ENCODE measurements around the gene ATR. TPM values are rescaled to one million over a fixed set of nuclear protein-coding genes. Genes with fewer than 3 reads are reported as not detected.
A peak's percentile ranks its signal among the peaks of the same experiment; 100 is the strongest.

Gene ATR
- total and polyA plus RNA-seq, 9 of the 15 experiments (the other 6 are each of a cell fraction or from before 2014, with no cell fraction given): 18.0 to 37.8 (median 23.2) TPM

GRCh38 chr3:142595951-142596725 lies 17.6 kb upstream of the ATR start, which contains the start of gene PLS1 (continued):
- peak; percentile 86 for TF ChIP-seq RBBP5 (IDR thresholded peaks at IDR 0.05; ENCODE audit: borderline replicate concordance, insufficient read depth, low read length, poor library complexity, severe bottlenecking)
- no peak for TF ChIP-seq EZH2 (IDR thresholded peaks at IDR 0.05; ENCODE audit: borderline replicate concordance, low read depth, low read length)
- no peak for TF ChIP-seq STAT5A (IDR thresholded peaks at IDR 0.05; ENCODE audit: borderline replicate concordance, low read length)
- peak; percentile 52; the same call in 1 of the 2 replicates for TF ChIP-seq SPI1 (IDR thresholded peaks at IDR 0.05; ENCODE audit: borderline replicate concordance, low read depth, low read length)
- no peak for TF ChIP-seq ZNF436 (CRISPR knock-in tag; IDR thresholded peaks at IDR 0.05)
- TF ChIP-seq SP1 (CRISPR knock-in tag; IDR thresholded peaks at IDR 0.05): peak; percentile 75
- no peak for TF ChIP-seq HNRNPH1 (optimal IDR thresholded peaks at IDR 0.05; ENCODE audit: low read depth, low read length)
- TF ChIP-seq MTA3 (IDR thresholded peaks at IDR 0.05; ENCODE audit: borderline replicate concordance): peak; percentile 86
- TF ChIP-seq SMARCE1 (IDR thresholded peaks at IDR 0.05): 0 out of 2 replicates have a peak, but pooled peaks have one; percentile 13
- TF ChIP-seq TCF7L2 (IDR thresholded peaks at IDR 0.05; ENCODE audit: low read depth, low read length): peak; percentile 49; the same call in 1 of the 2 replicates
- TF ChIP-seq CEBPG (CRISPR knock-in tag; IDR thresholded peaks at IDR 0.05): 0 out of 2 replicates have a peak, but pooled peaks have one; percentile 20
- TF ChIP-seq CEBPG (tag; conservative IDR thresholded peaks at IDR 0.05 in 1 of 2, IDR thresholded peaks at IDR 0.05 in 1 of 2): no peak
- peak; percentile 55; the same call in 1 of the 2 replicates for TF ChIP-seq KAT7 (CRISPR knock-in tag; IDR thresholded peaks at IDR 0.05; ENCODE audit: borderline replicate concordance)
- TF ChIP-seq E2F3 (CRISPR knock-in tag; IDR thresholded peaks at IDR 0.05): peak; percentile 83
- TF ChIP-seq ATF7 (IDR thresholded peaks at IDR 0.05): peak; percentile 93
- peak; percentile 51 for TF ChIP-seq BCOR (IDR thresholded peaks at IDR 0.05)
- TF ChIP-seq LCOR (CRISPR knock-in tag; IDR thresholded peaks at IDR 0.05): peak; percentile 97
- TF ChIP-seq TEAD4 (IDR thresholded peaks at IDR 0.05; ENCODE audit: low read length): peak; percentile 20; the same call in 1 of the 2 replicates
- TF ChIP-seq TEAD4 (CRISPR knock-in tag; IDR thresholded peaks at IDR 0.05; ENCODE audit: borderline replicate concordance): no peak; the same call in 1 of the 2 replicates
- TF ChIP-seq, protein P1, sequence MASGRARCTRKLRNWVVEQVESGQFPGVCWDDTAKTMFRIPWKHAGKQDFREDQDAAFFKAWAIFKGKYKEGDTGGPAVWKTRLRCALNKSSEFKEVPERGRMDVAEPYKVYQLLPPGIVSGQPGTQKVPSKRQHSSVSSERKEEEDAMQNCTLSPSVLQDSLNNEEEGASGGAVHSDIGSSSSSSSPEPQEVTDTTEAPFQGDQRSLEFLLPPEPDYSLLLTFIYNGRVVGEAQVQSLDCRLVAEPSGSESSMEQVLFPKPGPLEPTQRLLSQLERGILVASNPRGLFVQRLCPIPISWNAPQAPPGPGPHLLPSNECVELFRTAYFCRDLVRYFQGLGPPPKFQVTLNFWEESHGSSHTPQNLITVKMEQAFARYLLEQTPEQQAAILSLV (tag; IDR thresholded peaks at IDR 0.05): no peak
- TF ChIP-seq, protein P2, sequence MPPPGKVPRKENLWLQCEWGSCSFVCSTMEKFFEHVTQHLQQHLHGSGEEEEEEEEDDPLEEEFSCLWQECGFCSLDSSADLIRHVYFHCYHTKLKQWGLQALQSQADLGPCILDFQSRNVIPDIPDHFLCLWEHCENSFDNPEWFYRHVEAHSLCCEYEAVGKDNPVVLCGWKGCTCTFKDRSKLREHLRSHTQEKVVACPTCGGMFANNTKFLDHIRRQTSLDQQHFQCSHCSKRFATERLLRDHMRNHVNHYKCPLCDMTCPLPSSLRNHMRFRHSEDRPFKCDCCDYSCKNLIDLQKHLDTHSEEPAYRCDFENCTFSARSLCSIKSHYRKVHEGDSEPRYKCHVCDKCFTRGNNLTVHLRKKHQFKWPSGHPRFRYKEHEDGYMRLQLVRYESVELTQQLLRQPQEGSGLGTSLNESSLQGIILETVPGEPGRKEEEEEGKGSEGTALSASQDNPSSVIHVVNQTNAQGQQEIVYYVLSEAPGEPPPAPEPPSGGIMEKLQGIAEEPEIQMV (tag; conservative IDR thresholded peaks at IDR 0.05; ENCODE audit: low read depth): no peak
- 0 out of 2 replicates have a peak, but pooled peaks have one; percentile 67 for TF ChIP-seq ELF4 (CRISPR knock-in tag; IDR thresholded peaks at IDR 0.05)
- peak; percentile 65 for TF ChIP-seq HMGN3 (IDR thresholded peaks at IDR 0.05; ENCODE audit: borderline replicate concordance, extremely low read depth, insufficient read length, low read depth, low read length)
- peak; percentile 87 for TF ChIP-seq CCNT2 (IDR thresholded peaks at IDR 0.05; ENCODE audit: borderline replicate concordance, extremely low read depth, insufficient read length, low read depth, low read length)
- TF ChIP-seq TAF1 (IDR thresholded peaks at IDR 0.05; ENCODE audit: control insufficient read depth, extremely low read depth, insufficient read depth, low read length, severe bottlenecking): peak; percentile 93
- no peak for TF ChIP-seq ZNF12 (CRISPR knock-in tag; IDR thresholded peaks at IDR 0.05)
- TF ChIP-seq SRSF1 (IDR thresholded peaks at IDR 0.05; ENCODE audit: low read depth, low read length): no peak
